ENCODE data around the gene ARRB2.

GRCh38 chr17:4667166-4667565 is 43.3 kb upstream of the ARRB2 start:
- TF ChIP-seq ELF4 (IDR thresholded peaks at IDR 0.05) (no peak), FOXK2 (IDR thresholded peaks at IDR 0.05) (no peak), BHLHE40 (IDR thresholded peaks at IDR 0.05; ENCODE audit: borderline replicate concordance) (no peak), SUZ12 (IDR thresholded peaks at IDR 0.05) (no peak), TARDBP (IDR thresholded peaks at IDR 0.05) (no peak), FOXM1 (IDR thresholded peaks at IDR 0.05; ENCODE audit: borderline replicate concordance) (no peak), ZNF384 (IDR thresholded peaks at IDR 0.05) (no peak), CTBP1 (IDR thresholded peaks at IDR 0.05; ENCODE audit: borderline replicate concordance) (no peak), FOXA1 (IDR thresholded peaks at IDR 0.05) (no peak), SP1 (IDR thresholded peaks at IDR 0.05) (no peak), ARNT (IDR thresholded peaks at IDR 0.05) (no peak)

Measured in HEK293T (cell line).